Right atrium auricular region (tissue), 2 donors: Measurements from ENCODE around the gene KRT79. TPM values are rescaled to one million over a fixed set of nuclear protein-coding genes. Genes with fewer than 3 reads are reported as not detected.
"Not testable (repeated sequence)": the region's sequence is repeated elsewhere in the genome, so short reads cannot be mapped to it uniquely, and the experiment has no call there.

Experiments
- DNase-seq: peaks from one replicate; pipeline ENCODE4 v3.0.0-alpha.2; 2019; ENCODE audit warnings: low spot score
- H3K27ac ChIP-seq, 2 donors: fragments of 200-600 bp; sonication (generic); 1 replicate in 1 of 2; 2 replicates in 1 of 2; pipeline ENCODE4 v1.5.1; 2016 to 2019
- H3K27me3 ChIP-seq, 2 donors: fragments of 200-600 bp; sonication (generic); one replicate each; pipeline versions ENCODE4 v1.5.1 to v1.6.0; 2017 to 2019
- H3K36me3 ChIP-seq: fragments of 200-600 bp; sonication (generic); one replicate; pipeline ENCODE4 v1.5.1; 2016
- H3K4me1 ChIP-seq, 2 donors: fragments of 200-600 bp; sonication (generic); one replicate each; pipeline versions ENCODE4 v1.5.1 to v1.6.0; 2017 to 2019
- H3K4me3 ChIP-seq, 2 donors: fragments of 200-600 bp; sonication (generic); 1 replicate in 1 of 2; 2 replicates in 1 of 2; pipeline ENCODE4 v1.5.1; 2017 to 2019; ENCODE audit warnings: mild to moderate bottlenecking in 1 of 2, moderate library complexity in 1 of 2
- H3K9me3 ChIP-seq, 2 donors: fragments of 200-600 bp; sonication (generic); one replicate each; pipeline ENCODE4 v1.5.1; 2019
- total RNA-seq, 2 donors: library from RNA; depleted of rRNA; stranded (reverse); fragments of >200 nt; gene quantifications; one replicate each; pipeline ENCODE4 v1.1.0, GENCODE V29; 2016
- TF ChIP-seq, protein P1 (sequence below), 2 donors: fragments of 200-600 bp; sonication (generic); IDR thresholded peaks; one replicate each; pipeline ENCODE4 v1.5.1; 2019; ENCODE audit warnings: antibody characterized with exemption in 2 of 2

The KRT79 gene
- total RNA-seq, 2 donors from 2014 or later, result not detected

DNA sequence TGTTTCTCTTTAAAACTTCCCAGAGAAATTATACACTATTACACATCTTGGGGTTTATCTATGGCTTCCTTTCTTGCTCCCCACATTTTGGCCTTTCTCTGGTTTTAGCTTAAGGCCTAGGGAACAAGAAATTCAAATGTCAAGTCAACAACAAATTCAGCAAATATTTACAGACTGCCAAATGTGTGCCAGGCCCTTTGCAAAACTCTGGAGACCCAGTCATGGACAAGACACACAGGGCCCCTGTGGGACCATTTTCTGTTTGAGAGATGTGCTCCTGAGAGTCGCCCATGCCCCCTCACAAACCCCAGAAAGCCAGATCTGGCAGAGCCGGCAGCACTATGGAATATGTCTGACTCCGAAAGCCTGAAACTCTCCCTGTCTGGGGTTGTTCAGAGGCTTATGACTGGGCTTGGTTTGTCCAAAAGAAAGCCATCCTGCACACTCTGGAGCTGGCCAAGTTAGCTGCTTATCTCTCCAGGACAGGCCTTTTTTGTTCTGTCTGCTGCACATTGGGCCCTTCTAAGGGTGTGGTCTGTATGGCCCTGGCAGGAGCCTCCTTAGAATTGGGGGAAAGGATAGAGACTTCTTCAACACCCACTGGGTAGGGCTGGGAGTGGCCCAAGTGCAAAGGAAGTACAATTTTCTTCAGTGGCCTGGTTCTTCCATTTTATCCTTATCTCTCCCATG, 37.1 kb downstream of the KRT79 start:
- Histone ChIP-seq H3K4me3 (no peak overlapping the region), H3K4me1 (no peaks in the 10 kb centered on the region), H3K9me3 (no peaks in the 10 kb centered on the region), H3K27me3 (no peaks in the 10 kb centered on the region), H3K27ac (no peak overlapping the region), H3K36me3 (no peaks in the 10 kb centered on the region)
- TF ChIP-seq, protein P1, sequence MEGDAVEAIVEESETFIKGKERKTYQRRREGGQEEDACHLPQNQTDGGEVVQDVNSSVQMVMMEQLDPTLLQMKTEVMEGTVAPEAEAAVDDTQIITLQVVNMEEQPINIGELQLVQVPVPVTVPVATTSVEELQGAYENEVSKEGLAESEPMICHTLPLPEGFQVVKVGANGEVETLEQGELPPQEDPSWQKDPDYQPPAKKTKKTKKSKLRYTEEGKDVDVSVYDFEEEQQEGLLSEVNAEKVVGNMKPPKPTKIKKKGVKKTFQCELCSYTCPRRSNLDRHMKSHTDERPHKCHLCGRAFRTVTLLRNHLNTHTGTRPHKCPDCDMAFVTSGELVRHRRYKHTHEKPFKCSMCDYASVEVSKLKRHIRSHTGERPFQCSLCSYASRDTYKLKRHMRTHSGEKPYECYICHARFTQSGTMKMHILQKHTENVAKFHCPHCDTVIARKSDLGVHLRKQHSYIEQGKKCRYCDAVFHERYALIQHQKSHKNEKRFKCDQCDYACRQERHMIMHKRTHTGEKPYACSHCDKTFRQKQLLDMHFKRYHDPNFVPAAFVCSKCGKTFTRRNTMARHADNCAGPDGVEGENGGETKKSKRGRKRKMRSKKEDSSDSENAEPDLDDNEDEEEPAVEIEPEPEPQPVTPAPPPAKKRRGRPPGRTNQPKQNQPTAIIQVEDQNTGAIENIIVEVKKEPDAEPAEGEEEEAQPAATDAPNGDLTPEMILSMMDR (IDR thresholded peaks at IDR 0.05), result no peak
- DNase-seq, result no peak

DNA sequence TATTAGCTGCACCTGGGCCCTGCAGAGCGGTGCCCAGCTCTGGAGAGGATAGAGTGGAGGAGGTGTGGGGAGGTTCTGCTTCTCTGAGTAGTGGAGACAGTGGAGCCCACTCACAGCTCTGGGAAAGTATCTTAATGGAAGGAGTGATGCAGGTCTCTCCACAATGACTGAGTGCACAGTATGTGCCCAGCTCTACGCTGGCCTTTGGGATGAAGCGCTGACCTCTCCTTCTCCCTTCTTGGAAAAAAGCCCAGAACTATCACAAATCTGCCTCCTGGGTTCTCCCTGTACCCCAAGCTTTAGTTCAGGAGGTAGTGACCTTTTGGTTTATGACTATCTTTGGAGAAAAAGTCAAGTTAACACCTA, 37.7 kb downstream of the KRT79 start:
- Histone ChIP-seq H3K27ac (no peak overlapping the region), H3K9me3 (no peaks in the 10 kb centered on the region), H3K4me1 (no peaks in the 10 kb centered on the region), H3K4me3 (no peak overlapping the region), H3K36me3 (no peaks in the 10 kb centered on the region), H3K27me3 (no peaks in the 10 kb centered on the region)
- DNase-seq, result no peak
- TF ChIP-seq, protein P1 (IDR thresholded peaks at IDR 0.05), result no peak

DNA sequence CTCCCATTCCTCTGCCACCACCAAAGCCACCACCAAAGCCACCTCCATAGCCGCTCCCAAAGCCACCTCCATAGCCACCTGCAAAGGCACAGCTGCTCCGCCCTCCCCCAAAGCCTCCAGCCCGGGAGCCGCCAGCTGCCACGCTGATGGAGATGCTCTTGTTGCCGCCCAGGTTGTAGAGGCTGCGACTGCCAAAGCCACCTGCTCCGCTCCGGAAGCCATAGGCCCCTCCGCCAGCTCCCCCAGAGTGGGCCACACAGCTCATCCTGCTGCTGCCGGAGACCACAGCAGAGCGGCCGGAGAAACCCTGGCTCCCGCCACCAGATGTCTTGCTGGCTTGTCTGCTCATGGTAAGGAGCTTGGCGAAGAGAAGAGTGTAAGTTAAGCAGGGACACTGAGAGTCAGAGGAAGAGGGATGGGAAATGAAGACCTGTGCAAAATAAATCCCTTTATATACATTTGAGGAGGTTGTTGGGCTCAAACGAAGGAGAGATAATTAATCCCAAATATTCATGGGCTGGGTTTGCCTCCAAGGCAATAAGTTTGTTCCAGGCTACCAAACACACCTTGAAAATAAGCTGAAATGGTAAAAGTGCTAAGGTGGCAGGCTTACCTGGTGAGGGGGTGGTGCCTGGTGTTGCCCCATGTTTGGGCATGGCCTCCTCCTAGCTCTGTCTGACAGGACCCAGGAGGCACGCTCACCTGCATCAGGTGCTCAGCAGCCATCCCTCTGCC, 38.2 kb downstream of the KRT79 start, which contains the start of gene KRT3:
Gene KRT3, minus strand, starts transcription at position 424 of the 735 bp plus-strand sequence. Its CDS starts 75 bp downstream, at position 349.
- Histone ChIP-seq H3K27me3 (no peaks in the 10 kb centered on the region), H3K9me3 (no peaks in the 10 kb centered on the region), H3K4me1 (no peaks in the 10 kb centered on the region), H3K36me3 (no peaks in the 10 kb centered on the region), H3K27ac (no peak within 1 kb of the TSS), H3K4me3 (no peak within 1 kb of the TSS)
- TF ChIP-seq, protein P1 (IDR thresholded peaks at IDR 0.05), result no peak
- no peak for DNase-seq

DNA sequence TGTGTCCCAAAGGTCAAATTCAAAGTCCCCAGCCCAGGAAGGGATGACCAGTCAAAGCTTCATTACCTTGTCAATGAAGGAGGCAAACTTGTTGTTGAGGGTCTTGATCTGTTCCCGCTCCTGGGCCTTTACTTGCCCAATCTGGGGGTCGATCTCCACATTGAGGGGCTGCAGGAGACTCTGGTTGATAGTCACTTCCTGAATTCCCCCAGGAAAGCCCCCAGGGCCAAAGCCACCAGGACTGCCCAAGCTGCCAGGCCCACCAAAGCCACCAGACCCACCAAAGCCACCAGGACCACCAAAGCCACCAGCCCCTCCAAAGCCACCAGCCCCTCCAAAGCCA, 38.8 kb downstream of the KRT79 start:
- not testable (repeated sequence) for H3K9me3 ChIP-seq, H3K27ac ChIP-seq, DNase-seq, H3K36me3 ChIP-seq, H3K4me1 ChIP-seq, H3K4me3 ChIP-seq, H3K27me3 ChIP-seq

DNA sequence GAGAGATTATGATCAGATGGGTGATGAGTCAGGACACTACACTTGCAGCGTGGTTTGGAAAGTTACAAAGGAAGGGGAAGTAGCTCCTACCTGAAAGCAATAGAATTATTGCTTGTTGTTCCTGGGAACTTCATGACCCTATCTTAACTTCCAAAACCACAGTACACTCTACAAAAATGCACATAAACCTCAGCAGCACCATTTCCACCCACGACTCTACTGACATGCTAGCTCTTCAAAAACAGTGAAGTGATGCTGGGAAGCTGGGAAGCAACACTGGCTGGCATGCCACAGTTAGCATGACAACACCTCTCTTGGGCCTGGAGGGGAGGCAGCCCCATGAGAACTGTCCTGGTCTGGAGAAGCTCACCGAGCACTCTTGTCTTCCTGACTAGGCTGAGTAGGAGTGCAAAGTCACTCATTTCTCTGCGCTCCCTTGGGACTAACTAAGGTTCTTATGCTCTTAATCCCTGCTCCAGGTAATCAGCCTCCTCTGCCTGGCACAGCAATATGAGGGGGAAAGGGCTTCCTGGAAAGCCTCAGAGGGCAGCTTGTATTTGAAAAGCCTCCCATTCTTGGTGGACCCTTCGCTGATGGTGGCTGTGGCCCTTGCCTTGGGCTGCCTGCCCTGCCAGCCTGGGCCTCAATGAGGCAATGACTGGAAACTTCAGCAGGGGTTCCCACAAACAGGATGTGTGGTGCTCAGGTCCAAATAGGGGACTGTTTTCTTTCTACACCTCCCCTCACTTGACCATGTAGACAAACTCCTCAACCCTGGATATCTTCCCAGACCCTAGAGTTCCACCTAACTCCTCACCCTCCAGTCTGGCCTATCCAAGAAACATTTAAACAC, 39.4 kb downstream of the KRT79 start:
- no peaks in the 10 kb centered on the region for H3K27me3 ChIP-seq
- TF ChIP-seq, protein P1 (IDR thresholded peaks at IDR 0.05), result no peak
- no peaks in the 10 kb centered on the region for H3K36me3 ChIP-seq
- no peaks in the 10 kb centered on the region for H3K9me3 ChIP-seq
- no peak overlapping the region for H3K4me3 ChIP-seq
- no peak overlapping the region for H3K27ac ChIP-seq
- DNase-seq, result no peak
- H3K4me1 ChIP-seq, result peaks cover 0 to 8% of the 10 kb centered on the region in 2 donors
